HG03469 (cell line): ENCODE data around the gene SPACDR.

Experiments used
- ATAC-seq: cut with Tn5 transposase; IDR thresholded peaks from one replicate; pipeline ENCODE4 v1.9.1; 2021; ENCODE audit warnings: mild to moderate bottlenecking, moderate library complexity, moderate number of reproducible peaks; ENCODE audit not compliant: unreplicated experiment

Gene SPACDR

GRCh38 chr7:100486111-100486636, 22.1 kb upstream of the SPACDR start:
- no peak for ATAC-seq

GRCh38 chr7:100485471-100485876, 21.4 kb upstream of the SPACDR start:
- no peak for ATAC-seq

GRCh38 chr7:100484673-100485045, 20.6 kb upstream of the SPACDR start:
- ATAC-seq: no peak

GRCh38 chr7:100483722-100484672, 19.9 kb upstream of the SPACDR start, which contains the start of gene NYAP1:
TSS of gene NYAP1 (plus strand) at chr7:100483927. CDS start at chr7:100485312, 1,385 bp downstream.
- peak; percentile 3 for ATAC-seq

GRCh38 chr7:100483090-100483721, 19.1 kb upstream of the SPACDR start:
- peak; percentile 32 for ATAC-seq

GRCh38 chr7:100482728-100483089, 18.6 kb upstream of the SPACDR start:
- ATAC-seq: no peak

- no peak for ATAC-seq
Measured at GRCh38 chr7:100481466-100481865, 17.4 kb upstream of the SPACDR start.

GRCh38 chr7:100478958-100479660, 15.0 kb upstream of the SPACDR start, which contains the start of gene TSC22D4:
TSS of gene TSC22D4 (minus strand) at chr7:100479214. CDS start at chr7:100478038, 1,176 bp downstream.
- ATAC-seq: peak; percentile 33

GRCh38 chr7:100477871-100478267, 13.8 kb upstream of the SPACDR start:
- no peak for ATAC-seq

- no peak for ATAC-seq
Measured at GRCh38 chr7:100476903-100477870, 13.1 kb upstream of the SPACDR start.

- ATAC-seq: no peak
Measured at GRCh38 chr7:100476101-100476780, 12.2 kb upstream of the SPACDR start.

- ATAC-seq: no peak
Measured at GRCh38 chr7:100475549-100475948, 11.5 kb upstream of the SPACDR start.

- no peak for ATAC-seq
Measured at GRCh38 chr7:100472854-100473499, 8.9 kb upstream of the SPACDR start.

- no peak for ATAC-seq
Measured at GRCh38 chr7:100472121-100472851, 8.2 kb upstream of the SPACDR start.

GRCh38 chr7:100471021-100471420, 7.0 kb upstream of the SPACDR start:
- ATAC-seq: no peak

GRCh38 chr7:100469227-100470044, 5.4 kb upstream of the SPACDR start:
- ATAC-seq: no peak

- ATAC-seq: no peak
Measured at GRCh38 chr7:100467638-100468373, 3.7 kb upstream of the SPACDR start.
